Measurements from ENCODE around the gene PABPC1L.

- TF ChIP-seq CTCF (IDR thresholded peaks at IDR 0.05) (no peak), POLR2A (IDR thresholded peaks at IDR 0.05) (no peak)
These were observed 23.1 kb downstream of the PABPC1L start for GRCh38 chr20:44932916-44933315.

Data from body of pancreas (tissue), 4 donors.